GM12865 (cell line): ENCODE data around the gene ATP8A1.
A peak's percentile ranks its signal among the peaks of the same experiment; 100 is the strongest.

Experiments
- DNase-seq: peaks from one replicate; pipeline ENCODE4 v3.0.0; 2010; ENCODE audit warnings: low read depth
- H3K4me3 ChIP-seq: 2 replicates; pipeline ENCODE4 v1.5.1; 2011; ENCODE audit warnings: mild to moderate bottlenecking, low read depth, low read length, control low read depth
- CTCF ChIP-seq: IDR thresholded peaks from 2 replicates; pipeline ENCODE4 v1.5.1; 2011; ENCODE audit warnings: low read length, control low read depth, low read depth, inconsistent platforms; ENCODE audit not compliant: insufficient read depth; ENCODE audit errors: missing control alignments

The ATP8A1 gene

GRCh38 chr4:42397635-42398170 lies 259.2 kb downstream of the ATP8A1 start:
- peak; percentile 30 for DNase-seq
- TF ChIP-seq CTCF = no peak
- H3K4me3 ChIP-seq = peak overlapping the region; percentile 72

- peak; percentile 67 for DNase-seq
- peak within 1 kb of the TSS; percentile 72 for H3K4me3 ChIP-seq
- TF ChIP-seq CTCF = no peak
These were observed 259.9 kb downstream of the ATP8A1 start, which contains the start of gene SHISA3 for GRCh38 chr4:42396752-42397634. SHISA3 (plus strand) TSS chr4:42397488; CDS start chr4:42398057, 569 bp downstream.

GRCh38 chr4:42396361-42396751 lies 260.5 kb downstream of the ATP8A1 start:
- peak; percentile 14 for DNase-seq
- peak overlapping the region; percentile 72 for H3K4me3 ChIP-seq
- TF ChIP-seq CTCF = no peak

GRCh38 chr4:42395595-42395994 lies 261.3 kb downstream of the ATP8A1 start:
- H3K4me3 ChIP-seq = no peak overlapping the region
- DNase-seq = no peak
- no peak for TF ChIP-seq CTCF

GRCh38 chr4:42392436-42392835 lies 264.5 kb downstream of the ATP8A1 start:
- no peak for TF ChIP-seq CTCF
- DNase-seq = no peak
- H3K4me3 ChIP-seq = no peak overlapping the region

GRCh38 chr4:42391981-42392380 lies 264.9 kb downstream of the ATP8A1 start:
- TF ChIP-seq CTCF = no peak
- no peak overlapping the region for H3K4me3 ChIP-seq
- no peak for DNase-seq
